ENCODE results near the gene SLC5A11.

GRCh38 chr16:24936151-24936550, 90.4 kb downstream of the SLC5A11 start:
- TF ChIP-seq CTCF (optimal IDR thresholded peaks at IDR 0.05 in 1 of 3, IDR thresholded peaks at IDR 0.05 in 1 of 3, conservative IDR thresholded peaks at IDR 0.05 in 1 of 3; ENCODE audit: extremely low read depth in 1 of 3, insufficient read depth in 2 of 3, low read length in 3 of 3) (no peak), EZH2 (IDR thresholded peaks at IDR 0.05; ENCODE audit: low read length) (no peak)

All from keratinocyte (primary cell).